SJSA1 (cell line): Measurements from ENCODE around the gene TELO2. TPM values are rescaled to one million over a fixed set of nuclear protein-coding genes. Genes with fewer than 3 reads are reported as not detected.

ENCODE experiments used
- DNase-seq, 2 experiments: peaks; one replicate each; pipeline ENCODE4 v3.0.0-alpha.2; 2015 to 2020; ENCODE audit warnings: low spot score in 2 of 2, low read depth in 1 of 2
- H3K27ac ChIP-seq: fragments of 250-450 bp; sonication (Bioruptor Pico); 2 replicates; pipeline ENCODE4 v1.5.1; 2020; ENCODE audit warnings: mild to moderate bottlenecking, moderate library complexity
- H3K27me3 ChIP-seq: fragments of 250-450 bp; sonication (Bioruptor Pico); replicated peaks from 2 replicates; pipeline ENCODE4 v1.5.1; 2020; ENCODE audit warnings: mild to moderate bottlenecking, moderate library complexity
- H3K36me3 ChIP-seq: fragments of 250-450 bp; sonication (Bioruptor Pico); 2 replicates; pipeline ENCODE4 v1.5.1; 2020; ENCODE audit warnings: mild to moderate bottlenecking
- H3K4me1 ChIP-seq: fragments of 250-450 bp; sonication (Bioruptor Pico); replicated peaks from 2 replicates; pipeline ENCODE4 v1.6.1; 2021; ENCODE audit warnings: mild to moderate bottlenecking
- H3K4me3 ChIP-seq: fragments of 250-450 bp; sonication (Bioruptor Pico); 2 replicates; pipeline ENCODE4 v1.5.1; 2020; ENCODE audit warnings: mild to moderate bottlenecking
- H3K9me3 ChIP-seq: fragments of 250-450 bp; sonication (Bioruptor Pico); replicated peaks from 2 replicates; pipeline ENCODE4 v1.5.1; 2020; ENCODE audit warnings: mild to moderate bottlenecking
- total RNA-seq: library from RNA; depleted of rRNA; stranded (reverse); fragments of >200 nt; shearing (Covaris generic); gene quantifications from 2 replicates; pipeline ENCODE4 v1.2.3, GENCODE V29; 2014; rRNA removed

TELO2 gene
- total RNA-seq, 1 experiment from 2014 or later = 19.7 TPM

GRCh38 chr16:1552129-1552528 is 59.0 kb downstream of the TELO2 start:
- no peaks in the 10 kb centered on the region for H3K9me3 ChIP-seq
- H3K4me3 ChIP-seq = no peak overlapping the region
- H3K27ac ChIP-seq = no peak overlapping the region
- no peak for DNase-seq
- no peaks in the 10 kb centered on the region for H3K36me3 ChIP-seq
- H3K4me1 ChIP-seq = no peaks in the 10 kb centered on the region
- no peaks in the 10 kb centered on the region for H3K27me3 ChIP-seq

DNA sequence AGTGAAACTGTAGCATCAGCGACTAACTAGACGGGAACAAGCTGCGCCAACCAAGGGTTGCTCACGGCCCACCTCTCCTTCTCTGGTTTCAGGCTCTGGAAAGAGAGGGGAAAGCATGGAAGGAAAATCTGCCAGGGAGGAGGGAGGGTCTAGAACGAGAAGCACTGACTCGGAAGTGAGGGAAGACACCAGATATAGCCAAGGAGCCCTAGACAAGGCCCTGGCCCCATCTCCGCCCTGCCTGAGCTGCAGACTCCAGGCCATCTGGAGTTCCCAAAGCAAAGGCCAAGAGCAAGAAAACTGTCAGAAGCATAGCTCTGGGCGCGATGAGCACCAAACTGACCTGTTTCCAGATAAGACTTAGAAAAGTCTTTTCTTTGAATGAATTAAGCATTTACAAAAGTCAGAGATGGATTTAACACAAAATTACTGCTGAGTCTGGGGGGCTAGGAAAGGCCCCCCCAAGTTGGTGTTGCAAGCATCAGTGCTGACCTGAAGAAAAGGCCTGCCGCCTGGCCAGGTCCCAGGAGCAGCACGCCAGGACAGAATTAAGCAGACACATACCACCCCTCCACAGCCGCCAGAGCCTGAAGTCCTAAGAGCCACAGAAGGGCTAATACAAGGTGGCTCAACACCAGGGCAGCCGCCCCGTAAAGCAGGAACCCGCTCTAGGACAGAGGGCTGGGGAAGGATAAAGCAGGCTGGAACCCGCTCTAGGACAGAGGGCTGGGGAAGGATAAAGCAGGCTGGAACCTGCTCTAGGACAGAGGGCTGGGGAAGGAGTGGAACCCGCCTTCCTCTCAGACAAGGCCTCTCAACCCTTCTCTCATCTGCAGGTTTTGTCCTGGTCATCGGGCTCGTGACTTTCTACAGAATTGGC is 61.0 kb downstream of the TELO2 start:
- Histone ChIP-seq H3K4me3 (no peak overlapping the region), H3K27ac (no peak overlapping the region), H3K36me3 (no peaks in the 10 kb centered on the region), H3K4me1 (no peaks in the 10 kb centered on the region), H3K9me3 (no peaks in the 10 kb centered on the region), H3K27me3 (no peaks in the 10 kb centered on the region)
- DNase-seq = no peak

DNA sequence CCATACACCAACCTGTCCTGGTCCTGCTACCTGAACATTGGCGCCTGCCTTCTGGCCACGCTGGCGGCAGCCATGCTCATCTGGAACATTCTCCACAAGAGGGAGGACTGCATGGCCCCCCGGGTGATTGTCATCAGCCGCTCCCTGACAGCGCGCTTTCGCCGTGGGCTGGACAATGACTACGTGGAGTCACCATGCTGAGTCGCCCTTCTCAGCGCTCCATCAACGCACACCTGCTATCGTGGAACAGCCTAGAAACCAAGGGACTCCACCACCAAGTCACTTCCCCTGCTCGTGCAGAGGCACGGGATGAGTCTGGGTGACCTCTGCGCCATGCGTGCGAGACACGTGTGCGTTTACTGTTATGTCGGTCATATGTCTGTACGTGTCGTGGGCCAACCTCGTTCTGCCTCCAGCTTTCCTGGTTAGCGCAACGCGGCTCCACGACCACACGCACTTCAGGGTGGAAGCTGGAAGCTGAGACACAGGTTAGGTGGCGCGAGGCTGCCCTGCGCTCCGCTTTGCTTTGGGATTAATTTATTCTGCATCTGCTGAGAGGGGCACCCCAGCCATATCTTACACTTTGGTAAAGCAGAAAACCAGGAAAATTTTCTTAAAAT is 61.8 kb downstream of the TELO2 start:
- H3K27me3 ChIP-seq = no peaks in the 10 kb centered on the region
- H3K4me1 ChIP-seq = no peaks in the 10 kb centered on the region
- no peak overlapping the region for H3K4me3 ChIP-seq
- no peaks in the 10 kb centered on the region for H3K9me3 ChIP-seq
- no peak for DNase-seq
- no peak overlapping the region for H3K27ac ChIP-seq
- no peaks in the 10 kb centered on the region for H3K36me3 ChIP-seq

- Histone ChIP-seq H3K27ac (no peak overlapping the region), H3K4me3 (no peak overlapping the region), H3K4me1 (no peaks in the 10 kb centered on the region), H3K9me3 (no peaks in the 10 kb centered on the region), H3K27me3 (no peaks in the 10 kb centered on the region), H3K36me3 (no peaks in the 10 kb centered on the region)
- no peak for DNase-seq
Observed at GRCh38 chr16:1556254-1556653, 63.1 kb downstream of the TELO2 start.

GRCh38 chr16:1557074-1557473 is 63.9 kb downstream of the TELO2 start:
- Histone ChIP-seq H3K4me3 (no peak overlapping the region), H3K27ac (no peak overlapping the region), H3K27me3 (no peaks in the 10 kb centered on the region), H3K4me1 (no peaks in the 10 kb centered on the region), H3K36me3 (no peaks in the 10 kb centered on the region), H3K9me3 (no peaks in the 10 kb centered on the region)
- no peak for DNase-seq

- Histone ChIP-seq H3K27me3 (no peaks in the 10 kb centered on the region), H3K9me3 (no peaks in the 10 kb centered on the region), H3K36me3 (no peaks in the 10 kb centered on the region), H3K27ac (no peak overlapping the region), H3K4me1 (no peaks in the 10 kb centered on the region), H3K4me3 (no peak overlapping the region)
- DNase-seq = no peak
Observed at GRCh38 chr16:1557576-1557975, 64.4 kb downstream of the TELO2 start.

- DNase-seq = no peak
- no peaks in the 10 kb centered on the region for H3K27me3 ChIP-seq
- H3K27ac ChIP-seq = no peak overlapping the region
- no peaks in the 10 kb centered on the region for H3K4me1 ChIP-seq
- H3K9me3 ChIP-seq = no peaks in the 10 kb centered on the region
- no peak overlapping the region for H3K4me3 ChIP-seq
- H3K36me3 ChIP-seq = no peaks in the 10 kb centered on the region
Observed at GRCh38 chr16:1559446-1559975, 66.4 kb downstream of the TELO2 start.

Other genes with a start within 250 kb of the TELO2 start
- gene TPSD1, start 237.3 kb upstream of the TELO2 start, total RNA-seq = not detected in 2 replicates
- 45.2 and 77.4 TPM in 2 replicates for gene UBE2I, start 183.7 kb upstream of the TELO2 start, total RNA-seq
- 1.2 and 3.1 TPM in 2 replicates for gene BAIAP3, start 159.7 kb upstream of the TELO2 start, total RNA-seq
- 110 and 166 TPM in 2 replicates for gene TSR3, start 141.5 kb upstream of the TELO2 start, total RNA-seq
- 45.9 and 60.7 TPM in 2 replicates for gene GNPTG, start 141.4 kb upstream of the TELO2 start, total RNA-seq
- gene UNKL, start 78.7 kb upstream of the TELO2 start, total RNA-seq = 17.7 and 23.0 TPM in 2 replicates
- gene UQCC4, start 72.6 kb upstream of the TELO2 start, total RNA-seq = 25.3 and 25.6 TPM in 2 replicates
- not detected in 2 replicates for gene PERCC1, start 62.3 kb upstream of the TELO2 start, total RNA-seq
- gene CCDC154, start 48.8 kb upstream of the TELO2 start, total RNA-seq = not detected in 2 replicates
- gene CLCN7, start 18.3 kb upstream of the TELO2 start, total RNA-seq = 19.8 and 26.6 TPM in 2 replicates
- not detected in 2 replicates for gene PTX4, start 4.4 kb upstream of the TELO2 start, total RNA-seq
- 0.29 and 0.91 TPM in 2 replicates for gene TMEM204, start 40.3 kb downstream of the TELO2 start, total RNA-seq
- 5.4 and 5.9 TPM in 2 replicates for gene IFT140, start 118.7 kb downstream of the TELO2 start, total RNA-seq
- 9.0 and 10.3 TPM in 2 replicates for gene CRAMP1, start 119.0 kb downstream of the TELO2 start, total RNA-seq
- gene JPT2, start 184.9 kb downstream of the TELO2 start, total RNA-seq = 180 and 352 TPM in 2 replicates
- gene MAPK8IP3, start 212.8 kb downstream of the TELO2 start, total RNA-seq = 26.5 and 43.2 TPM in 2 replicates